Measurements from ENCODE around the gene SMIM26.

Gene SMIM26

DNA sequence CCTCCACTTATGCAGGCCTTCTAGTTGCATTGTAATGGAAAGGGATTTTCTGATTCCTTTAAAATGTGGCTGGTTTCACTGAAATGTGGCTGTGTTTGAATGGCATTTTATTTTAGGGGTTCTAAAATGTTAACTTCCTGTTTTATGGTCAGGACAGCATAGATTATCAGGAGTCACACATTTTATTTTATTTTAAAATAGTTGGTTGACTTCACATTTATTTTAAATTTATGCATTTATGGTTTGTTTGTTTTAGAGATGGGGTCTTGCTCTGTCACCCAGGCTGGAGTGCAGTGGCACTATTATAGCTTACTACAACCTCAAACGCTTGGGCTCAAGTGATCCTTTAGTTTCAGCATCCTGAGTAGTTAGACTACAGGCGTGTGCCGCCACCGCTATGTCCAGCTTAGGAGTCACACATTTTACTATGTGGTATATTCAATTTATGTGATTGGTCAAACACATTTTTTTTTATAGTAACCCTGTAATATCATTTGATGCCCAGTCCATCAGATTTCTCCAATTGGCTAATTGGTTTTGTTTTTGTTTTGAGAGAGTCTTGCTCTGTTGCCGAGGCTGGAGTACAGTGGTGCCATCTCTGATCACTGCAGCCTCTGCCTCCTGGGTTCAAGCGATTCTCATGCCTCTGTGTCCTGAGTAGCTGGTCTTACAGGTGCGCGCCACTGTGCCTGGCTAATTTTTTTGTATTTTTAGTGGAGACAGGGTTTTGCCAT, 22.9 kb downstream of the SMIM26 start:
- peaks cover 6% of the 10 kb centered on the region for H3K36me3 Mint-ChIP-seq (ENCODE audit: insufficient read depth)
- no peak for ATAC-seq (replicated peaks)
- H3K27me3 Mint-ChIP-seq: no peaks in the 10 kb centered on the region
- H3K9me3 Mint-ChIP-seq: no peaks in the 10 kb centered on the region
- H3K27ac Mint-ChIP-seq: peak overlapping the region; percentile 59 to 91
- H3K4me1 Mint-ChIP-seq (ENCODE audit: low read depth in 2 of 2): peaks cover 15 to 31% of the 10 kb centered on the region in 2 donors
- H3K4me3 Mint-ChIP-seq: peak overlapping the region; percentile 89 to 90
- no peak for DNase-seq

DNA sequence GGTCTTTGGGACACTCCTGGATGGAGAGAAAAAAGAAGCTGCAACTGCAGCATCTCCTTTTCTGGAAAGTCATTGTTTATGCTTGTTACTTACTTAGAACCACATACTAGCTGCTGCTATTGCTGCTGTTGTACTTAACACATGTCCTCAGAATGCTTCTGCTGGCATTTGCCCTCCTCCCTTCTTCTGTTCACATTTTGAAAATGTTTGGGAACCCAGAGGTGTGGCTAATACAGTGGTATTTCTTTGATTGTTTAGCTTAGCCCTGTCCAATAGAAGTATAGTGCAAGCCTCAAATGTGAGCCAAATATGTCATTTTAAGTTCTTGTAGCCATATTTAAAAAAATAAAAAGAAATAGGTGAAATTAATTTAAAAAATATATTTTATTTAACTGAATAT, 29.0 kb downstream of the SMIM26 start:
- Mint-ChIP-seq H3K27me3 (no peaks in the 10 kb centered on the region), H3K36me3 (ENCODE audit: insufficient read depth) (peaks cover 22% of the 10 kb centered on the region), H3K4me1 (ENCODE audit: low read depth in 2 of 2) (peaks cover 0 to 10% of the 10 kb centered on the region in 2 donors), H3K9me3 (no peaks in the 10 kb centered on the region), H3K27ac (no peak overlapping the region), H3K4me3 (no peak overlapping the region)
- DNase-seq (no peak), ATAC-seq (replicated peaks) (no peak)

DNA sequence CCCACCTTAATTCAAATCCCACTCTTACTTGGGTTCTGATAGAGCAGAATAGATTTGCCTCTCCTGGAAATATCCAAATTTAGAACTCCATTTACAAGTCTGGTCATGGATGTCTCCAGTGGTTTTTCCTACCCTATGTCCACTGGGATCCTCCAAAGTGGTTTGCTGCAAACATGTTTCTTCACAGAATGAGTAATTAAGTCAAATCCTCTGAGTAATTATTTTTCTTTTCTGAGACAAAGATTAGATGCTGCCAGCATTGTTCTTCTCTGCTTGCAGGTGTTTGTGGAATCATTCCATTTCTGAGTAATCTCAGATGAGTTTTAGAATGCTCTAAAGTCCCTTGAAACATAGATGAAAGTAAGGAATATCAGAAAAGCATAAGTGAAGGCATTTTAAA, 42.5 kb downstream of the SMIM26 start:
- peaks cover 29% of the 10 kb centered on the region for H3K36me3 Mint-ChIP-seq (ENCODE audit: insufficient read depth)
- no peaks in the 10 kb centered on the region for H3K9me3 Mint-ChIP-seq
- DNase-seq (no peak), ATAC-seq (replicated peaks) (no peak)
- no peaks in the 10 kb centered on the region for H3K27me3 Mint-ChIP-seq
- no peak overlapping the region for H3K27ac Mint-ChIP-seq
- H3K4me1 Mint-ChIP-seq (ENCODE audit: low read depth in 2 of 2): peaks cover 4 to 25% of the 10 kb centered on the region in 2 donors
- no peak overlapping the region for H3K4me3 Mint-ChIP-seq

DNA sequence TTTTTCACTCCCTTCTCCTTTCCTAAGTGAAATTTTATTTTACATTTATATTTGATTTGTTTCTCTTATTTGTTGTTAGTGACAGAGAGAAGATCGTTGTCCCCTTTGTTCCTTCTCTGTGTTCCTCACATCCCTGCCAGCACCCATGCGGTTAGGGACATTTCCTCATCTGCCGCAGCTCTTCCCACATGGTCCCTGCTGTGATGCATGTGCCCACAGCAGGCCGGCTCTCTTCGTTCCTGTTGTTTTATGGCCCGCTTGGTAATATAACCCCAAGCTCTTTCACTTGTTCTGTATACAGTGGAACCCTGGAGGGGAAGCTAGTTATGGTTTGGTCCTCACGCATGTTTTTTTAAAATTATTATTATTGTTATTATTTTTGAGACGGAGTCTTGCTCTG, 44.3 kb downstream of the SMIM26 start:
- Mint-ChIP-seq H3K27me3 (no peaks in the 10 kb centered on the region), H3K4me1 (ENCODE audit: low read depth in 2 of 2) (peaks cover 7 to 30% of the 10 kb centered on the region in 2 donors), H3K27ac (no peak overlapping the region), H3K9me3 (no peaks in the 10 kb centered on the region), H3K36me3 (ENCODE audit: insufficient read depth) (peaks cover 29% of the 10 kb centered on the region), H3K4me3 (no peak overlapping the region)
- ATAC-seq (replicated peaks) (no peak), DNase-seq (no peak)

DNA sequence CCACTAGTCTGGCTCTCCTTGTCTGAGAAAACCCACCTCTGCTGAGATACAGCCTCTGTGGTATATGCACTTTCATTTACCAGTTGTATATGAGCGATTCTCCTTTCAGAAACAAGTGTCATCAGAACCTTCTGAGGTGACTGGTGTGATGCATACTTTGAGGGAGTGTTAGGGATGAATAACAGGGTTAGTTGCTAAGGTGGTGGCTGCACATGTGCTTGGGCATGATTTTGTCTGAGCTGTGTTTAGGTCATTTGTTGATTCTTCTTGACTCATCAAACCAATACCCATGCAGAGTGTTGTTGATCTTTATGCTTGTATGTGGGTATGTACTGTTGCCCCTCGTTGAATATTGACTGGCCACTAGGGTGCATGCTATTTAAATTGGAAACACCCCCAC, 46.3 kb downstream of the SMIM26 start:
- Mint-ChIP-seq H3K36me3 (ENCODE audit: insufficient read depth) (peaks cover 26% of the 10 kb centered on the region), H3K4me3 (no peak overlapping the region), H3K27me3 (no peaks in the 10 kb centered on the region), H3K27ac (peak overlapping the region in 1 of 2 donors; percentile 44), H3K4me1 (ENCODE audit: low read depth in 2 of 2) (peaks cover 5 to 22% of the 10 kb centered on the region in 2 donors), H3K9me3 (no peaks in the 10 kb centered on the region)
- ATAC-seq (replicated peaks) (no peak), DNase-seq (no peak)

DNA sequence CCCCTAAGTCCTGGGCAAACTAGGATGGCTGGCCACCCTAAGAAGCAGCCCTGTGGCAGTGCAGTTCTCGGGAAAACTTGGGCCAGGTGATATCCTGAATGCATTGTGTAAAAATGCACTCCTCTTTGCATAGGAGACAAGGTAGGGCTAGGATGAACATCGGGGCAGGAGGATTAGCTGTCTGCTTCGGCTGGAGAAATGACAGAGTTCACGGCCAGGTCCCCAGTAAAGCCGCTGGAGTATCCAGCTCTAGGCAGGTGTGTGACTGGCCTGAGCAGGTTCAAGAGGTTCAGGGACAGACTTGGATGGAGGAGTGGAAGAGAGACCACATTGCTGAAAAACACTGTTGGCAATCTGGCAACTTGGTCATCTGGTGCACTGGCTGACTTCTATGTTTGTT, 47.0 kb downstream of the SMIM26 start:
- no peak for DNase-seq
- H3K36me3 Mint-ChIP-seq (ENCODE audit: insufficient read depth): peaks cover 31% of the 10 kb centered on the region
- H3K4me1 Mint-ChIP-seq (ENCODE audit: low read depth in 2 of 2): peaks cover 5 to 21% of the 10 kb centered on the region in 2 donors
- ATAC-seq (replicated peaks): no peak
- no peaks in the 10 kb centered on the region for H3K27me3 Mint-ChIP-seq
- H3K9me3 Mint-ChIP-seq: no peaks in the 10 kb centered on the region
- H3K27ac Mint-ChIP-seq: peak overlapping the region; percentile 44 to 58
- H3K4me3 Mint-ChIP-seq: no peak overlapping the region

DNA sequence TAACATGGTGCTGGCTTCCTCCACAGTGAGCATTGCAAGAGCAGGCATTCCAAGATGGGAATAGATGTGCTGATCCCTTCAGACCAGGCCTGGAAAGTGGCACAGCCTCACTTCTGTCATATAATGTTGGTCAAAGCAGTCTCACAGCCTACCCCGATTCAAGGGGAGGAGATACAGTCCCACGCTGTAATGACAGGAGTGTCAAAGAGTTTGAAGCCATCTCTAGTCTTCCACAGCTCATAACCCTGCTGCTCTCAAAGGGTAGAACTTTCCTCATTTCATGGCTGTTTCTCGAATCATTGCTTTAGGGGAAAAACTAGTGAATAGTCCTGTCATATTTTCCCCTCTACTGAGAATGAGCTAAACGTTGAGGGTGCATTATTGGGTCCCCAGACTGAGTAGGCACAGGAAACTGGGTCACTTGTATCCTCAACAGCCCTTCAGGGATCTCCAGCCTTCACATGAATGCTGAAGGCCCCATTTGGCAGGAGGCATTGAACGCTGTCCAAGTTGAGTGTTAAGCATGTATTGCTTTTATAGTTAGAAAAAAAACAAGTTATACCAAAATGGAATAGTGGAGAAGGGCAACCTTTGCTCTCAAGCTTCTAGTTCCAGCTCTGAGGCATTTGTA, 47.9 kb downstream of the SMIM26 start:
- H3K4me3 Mint-ChIP-seq: no peak overlapping the region

More for the DNA sequence above, 47.9 kb downstream of the SMIM26 start:
- ATAC-seq (replicated peaks) (no peak), DNase-seq (no peak)
- Mint-ChIP-seq H3K27me3 (no peaks in the 10 kb centered on the region), H3K27ac (peak overlapping the region; percentile 44 to 58), H3K4me1 (ENCODE audit: low read depth in 2 of 2) (peaks cover 5 to 17% of the 10 kb centered on the region in 2 donors), H3K36me3 (ENCODE audit: insufficient read depth) (peaks cover 31% of the 10 kb centered on the region), H3K9me3 (no peaks in the 10 kb centered on the region)

All from effector memory CD8-positive, alpha-beta T cell (primary cell).